K562 (cell line): ENCODE data around the gene DCAF5. TPM values are rescaled to one million over a fixed set of nuclear protein-coding genes. Genes with fewer than 3 reads are reported as not detected.

ENCODE experiments used
- ATAC-seq: fragments of 200-7000 bp; cut with Tn5 transposase; 3 replicates; pipeline ENCODE4 v1.9.1; 2020; ENCODE audit warnings: moderate library complexity
- BruUV-seq: library from RNA; stranded (reverse); fragments of 400-500 nt; replicated peaks from 2 replicates; lab custom pipeline; 2021; lab: Mats Ljungman, UMichigan
- CTCF ChIA-PET: fragments of 300-600 bp; formaldehyde crosslinking; extraction: SDS; loops from one replicate; lab custom pipeline; 2021; ENCODE audit warnings: low intra/inter-chr PET ratio; lab: Yijun Ruan, JAX
- POLR2A ChIA-PET: fragments of 300-600, 350-650 bp; sonication (Branson Sonifier 250); formaldehyde crosslinking; extraction: SDS; loops from one replicate; lab custom pipeline; 2021; ENCODE audit warnings: antibody characterized with exemption, inconsistent platforms; lab: Yijun Ruan, JAX
- DNase-seq, 4 experiments: peaks; one replicate each; pipeline versions ENCODE4 v3.0.0 to v3.0.0-alpha.2; 2011 to 2018; ENCODE audit warnings: low spot score in 3 of 4, mixed read lengths in 3 of 4; ENCODE audit errors: extremely low read depth in 1 of 4
- FAIRE-seq: peaks from 2 replicates; lab custom pipeline; 2011; peaks lifted over from hg19 to GRCh38; lab: Jason Lieb, UNC
- H2AFZ ChIP-seq: 2 replicates; pipeline ENCODE4 v1.6.0; 2011; ENCODE audit warnings: low read depth, low read length, control low read depth, inconsistent platforms
- H3K27ac ChIP-seq: fragments of 200-600 bp; 3 replicates; pipeline ENCODE4 v1.8.0; 2011; ENCODE audit warnings: low read depth, mild to moderate bottlenecking, control low read depth, inconsistent platforms, low read length, moderate library complexity, mixed read lengths; ENCODE audit errors: extremely low read depth
- H3K27me3 ChIP-seq, 2 experiments: fragments of 300-600 bp in 1 of 2; 2 replicates in 1 of 2; 3 replicates in 1 of 2; pipeline versions ENCODE4 v1.6.0 to v1.8.0; 2011; ENCODE audit warnings: inconsistent platforms in 2 of 2, low read length in 2 of 2, mild to moderate bottlenecking in 1 of 2, mixed read lengths in 1 of 2, moderate library complexity in 1 of 2; ENCODE audit not compliant: control insufficient read depth in 2 of 2, insufficient read depth in 2 of 2
- H3K36me3 ChIP-seq: fragments of 300-600 bp; 3 replicates; pipeline ENCODE4 v1.8.0; 2011; ENCODE audit warnings: mild to moderate bottlenecking, low read length, inconsistent platforms; ENCODE audit not compliant: control insufficient read depth, insufficient read depth
- H3K4me1 ChIP-seq, 2 experiments: fragments of 200-600 bp in 1 of 2; replicated peaks in 1 of 2; 2 replicates in 1 of 2; 3 replicates in 1 of 2; pipeline versions ENCODE4 v1.5.1 to v1.8.0; 2011; ENCODE audit warnings: inconsistent platforms in 2 of 2, low read length in 2 of 2, mild to moderate bottlenecking in 1 of 2, mixed read lengths in 1 of 2, moderate library complexity in 1 of 2; ENCODE audit not compliant: control insufficient read depth in 2 of 2, insufficient read depth in 2 of 2
- H3K4me2 ChIP-seq: 2 replicates; pipeline ENCODE4 v1.6.1; 2011; ENCODE audit warnings: low read length, control low read depth, inconsistent platforms, mixed read lengths; ENCODE audit not compliant: insufficient read depth
- H3K4me3 ChIP-seq: fragments of 200-600 bp; sonication (generic), shearing (Covaris generic); 2 replicates; pipeline ENCODE4 v1.5.1; 2016; ENCODE audit warnings: control low read depth, inconsistent platforms
- H3K79me2 ChIP-seq: fragments of 200-600 bp; 3 replicates; pipeline ENCODE4 v1.8.0; 2011; ENCODE audit warnings: low read length, inconsistent platforms; ENCODE audit not compliant: control insufficient read depth, insufficient read depth
- H3K9ac ChIP-seq, 2 experiments: 2 replicates each; pipeline versions ENCODE4 v1.6.0 to v1.6.1; 2011; ENCODE audit warnings: low read depth in 2 of 2, low read length in 2 of 2, control low read depth in 1 of 2, inconsistent platforms in 1 of 2, mild to moderate bottlenecking in 1 of 2, mixed read lengths in 1 of 2; ENCODE audit not compliant: insufficient read depth in 1 of 2
- H3K9me1 ChIP-seq: one replicate; pipeline ENCODE4 v1.6.0; 2011; ENCODE audit warnings: inconsistent platforms, mild to moderate bottlenecking, low read length, moderate library complexity; ENCODE audit not compliant: control insufficient read depth, insufficient read depth
- H3K9me3 ChIP-seq: replicated peaks from 2 replicates; pipeline ENCODE4 v1.5.1; 2011; ENCODE audit warnings: low read depth, low read length, inconsistent platforms; ENCODE audit not compliant: control insufficient read depth, insufficient read depth
- H4K20me1 ChIP-seq: replicated peaks from 2 replicates; pipeline ENCODE4 v1.6.1; 2011; ENCODE audit warnings: low read length, inconsistent platforms, mixed read lengths; ENCODE audit not compliant: control insufficient read depth, insufficient read depth
- ATF1 ChIP-seq, 2 experiments: fragments of 450-650 bp in 1 of 2; IDR thresholded peaks; 2 replicates each; pipeline ENCODE4 v1.6.1; 2016; ENCODE audit warnings: missing compliant biosample characterization in 1 of 2, missing genetic modification characterization in 1 of 2
- CREB1 ChIP-seq, 2 experiments: sonication (generic) in 1 of 2; formaldehyde crosslinking in 1 of 2; IDR thresholded peaks; 2 replicates each; pipeline versions ENCODE4 v1.6.1 to v1.8.0; 2012 to 2022; ENCODE audit warnings: inconsistent platforms in 1 of 2, mild to moderate bottlenecking in 1 of 2, missing genetic modification reagents in 1 of 2, moderate library complexity in 1 of 2
- ETS1 ChIP-seq: conservative IDR thresholded peaks from 2 replicates; pipeline ENCODE4 v1.6.1; 2011; ENCODE audit warnings: low read depth, mild to moderate bottlenecking, low read length; ENCODE audit not compliant: control insufficient read depth
- HDAC8 ChIP-seq: fragments of 450-650 bp; IDR thresholded peaks from 2 replicates; pipeline ENCODE4 v1.6.1; 2016; ENCODE audit warnings: mild to moderate bottlenecking, missing genetic modification characterization, moderate library complexity, missing compliant biosample characterization
- HEY1 ChIP-seq: fragments of 250-450 bp; sonication (Bioruptor Pico); IDR thresholded peaks from 2 replicates; pipeline ENCODE4 v1.5.0; 2020; ENCODE audit warnings: mild to moderate bottlenecking, moderate library complexity, borderline replicate concordance
- JUND ChIP-seq, 2 experiments: IDR thresholded peaks; 2 replicates in 1 of 2; 3 replicates in 1 of 2; pipeline ENCODE4 v1.6.1; 2011; ENCODE audit warnings: borderline replicate concordance in 2 of 2, low read depth in 2 of 2, low read length in 2 of 2, improper control_type of control experiment in 1 of 2, missing biosample characterization in 1 of 2, missing genetic modification characterization in 1 of 2, missing genetic modification reagents in 1 of 2
- MEIS2 ChIP-seq: fragments of 450-650 bp; IDR thresholded peaks from 2 replicates; pipeline ENCODE4 v1.6.1; 2014; ENCODE audit warnings: mild to moderate bottlenecking; ENCODE audit not compliant: partially characterized antibody
- POLR2AphosphoS2 ChIP-seq: IDR thresholded peaks from 2 replicates; pipeline ENCODE4 v1.6.1; 2012; ENCODE audit warnings: low read length, improper control_type of control experiment
- RCOR1 ChIP-seq, 2 experiments: IDR thresholded peaks; 2 replicates each; pipeline ENCODE4 v1.6.1; 2012; ENCODE audit warnings: low read depth in 2 of 2, low read length in 2 of 2, borderline replicate concordance in 1 of 2, improper control_type of control experiment in 1 of 2
- SIN3B ChIP-seq: fragments of 450-650 bp; IDR thresholded peaks from 2 replicates; pipeline ENCODE4 v1.6.1; 2017; ENCODE audit warnings: low read depth, mild to moderate bottlenecking, moderate library complexity
- SREBF2 ChIP-seq: sonication (generic); formaldehyde crosslinking; IDR thresholded peaks from 2 replicates; pipeline ENCODE4 v1.4.0; 2020; ENCODE audit warnings: mild to moderate bottlenecking, missing genetic modification reagents
- TFAM ChIP-seq: fragments of 250-450 bp; sonication (Bioruptor Pico); conservative IDR thresholded peaks from 2 replicates; pipeline ENCODE4 v1.5.0; 2021; ENCODE audit warnings: mild to moderate bottlenecking, moderate library complexity
- ZNF212 ChIP-seq: fragments of 450-650 bp; formaldehyde crosslinking; IDR thresholded peaks from 2 replicates; pipeline ENCODE4 v1.4.0; 2020; ENCODE audit warnings: mild to moderate bottlenecking
- ZNF277 ChIP-seq: fragments of 250-450 bp; sonication (Bioruptor Pico); IDR thresholded peaks from 2 replicates; pipeline ENCODE4 v1.8.0; 2022; ENCODE audit warnings: inconsistent platforms, mild to moderate bottlenecking, moderate library complexity, borderline replicate concordance
- ZNF280A ChIP-seq: fragments of 450-650 bp; IDR thresholded peaks from 2 replicates; pipeline ENCODE4 v1.6.1; 2018; ENCODE audit warnings: mild to moderate bottlenecking, low read depth; ENCODE audit not compliant: partially characterized antibody
- ZNF384 ChIP-seq: IDR thresholded peaks from 2 replicates; pipeline ENCODE4 v1.6.1; 2012; ENCODE audit warnings: low read depth, low read length, improper control_type of control experiment
- WGBS: fragments of 100-300 bp; shearing (Covaris generic); methylation state at CpG from one replicate; pipeline ENCODE4 v1.1.6; 2016; ENCODE audit warnings: low coverage, mixed read lengths; ENCODE audit not compliant: insufficient coverage; ENCODE audit errors: missing lambda C conversion rate; 5-methylcytosine and 5-hydroxymethylcytosine counted together
- in situ Hi-C: fragments of 300-500 bp; cut with MboI; formaldehyde crosslinking; loops from 4 replicates; pipeline ENCODE4 v1.15.0; 2018; ENCODE audit warnings: inconsistent platforms, mixed read lengths
- intact Hi-C: fragments of 100-400 bp; cut with micrococcal nuclease; formaldehyde crosslinking; loops from 2 replicates; pipeline ENCODE4 v1.14.2; 2022
- polyA plus RNA-seq, 8 experiments: library from polyadenylated mRNA; depleted of rRNA in 4 of 8; stranded (reverse) in 5 of 8; unstranded in 3 of 8; fragments of >200 nt; fragmentation: Nextera tagmentation in 2 of 8; fragmentation: Illumina TruSeq in 1 of 8; extraction: Ambion mirVana in 2 of 8; extraction: Trizol in 1 of 8; gene quantifications; 2 replicates each; pipeline versions ENCODE4 v1.2.1 to v1.2.3, GENCODE V29; 2011 to 2014; ENCODE audit warnings: inconsistent platforms in 1 of 8, missing spikeins in 1 of 8
- total RNA-seq, 7 experiments: library from RNA; depleted of rRNA in 6 of 7; stranded (reverse); fragments of >200 nt in 6 of 7; fragmentation: Illumina TruSeq in 2 of 7; extraction: Trizol in 2 of 7; gene quantifications; 2 replicates each; pipeline versions ENCODE4 v1.2.1 to v1.2.3, GENCODE V29; 2011 to 2021; ENCODE audit warnings: low replicate concordance in 1 of 7

DCAF5 gene
- total and polyA plus RNA-seq, 9 of the 15 experiments (the other 6 are each of a cell fraction or from before 2014, with no cell fraction given): 5.6 to 24.1 (median 12.7) TPM

GRCh38 chr14:69038455-69039287 is 114.2 kb downstream of the DCAF5 start:
- H3K36me3 ChIP-seq: no peaks in the 10 kb centered on the region
- no peak overlapping the region for H3K9ac ChIP-seq
- no peak for FAIRE-seq
- H3K9me1 ChIP-seq: no peaks in the 10 kb centered on the region
- no peaks in the 10 kb centered on the region for H3K79me2 ChIP-seq
- H2AFZ ChIP-seq: no peak overlapping the region
- H3K4me2 ChIP-seq: no peak overlapping the region
- ATAC-seq: no peak; the same call in 2 of the 3 replicates
- BruUV-seq: no TSS peak
- no peaks in the 10 kb centered on the region for H4K20me1 ChIP-seq
- in situ Hi-C loops (no loop called here), intact Hi-C loops (no loop called here)
- WGBS: 5% methylated on average over 7 of the region's 7 CpGs
- peak in 1 of 4 experiments; percentile 23 for DNase-seq
- H3K27me3 ChIP-seq: peaks cover 15 to 16% of the 10 kb centered on the region in 2 experiments
- ChIA-PET POLR2A (interaction anchor here (0.7 to 1.1 kb wide), 2 partner anchors 18 to 358 kb away, joined by 3 read pairs; no protein-coding TSS in a partner anchor), CTCF (no interaction called here)
- no peaks in the 10 kb centered on the region for H3K9me3 ChIP-seq
- H3K27ac ChIP-seq: no peak overlapping the region
- peaks cover 4 to 16% of the 10 kb centered on the region in 2 experiments; a peak in 3 of 5 replicates for H3K4me1 ChIP-seq
- no peak overlapping the region for H3K4me3 ChIP-seq
- TF ChIP-seq ZNF212 (no peak), SIN3B (no peak), ZNF277 (CRISPR knock-in tag) (no peak), POLR2AphosphoS2 (no peak), HEY1 (CRISPR knock-in tag) (no peak), JUND (IDR thresholded peaks at IDR 0.05; ENCODE audit: borderline replicate concordance, low read depth, low read length) (peak; percentile 81), JUND (tag; IDR thresholded peaks at IDR 0.05; ENCODE audit: borderline replicate concordance, low read depth, low read length) (peak; percentile 58; the same call in 2 of the 3 replicates), ZNF384 (no peak), HDAC8 (no peak), ETS1 (no peak), RCOR1 (IDR thresholded peaks at IDR 0.05; ENCODE audit: borderline replicate concordance in 1 of 2, low read depth in 2 of 2, low read length in 2 of 2) (no peak), ZNF280A (no peak), MEIS2 (peak; percentile 49), SREBF2 (CRISPR knock-in tag) (no peak), TFAM (no peak), ATF1 (CRISPR knock-in tag; IDR thresholded peaks at IDR 0.05) (no peak), ATF1 (tag; IDR thresholded peaks at IDR 0.05) (peak; percentile 87), CREB1 (IDR thresholded peaks at IDR 0.05) (no peak), CREB1 (CRISPR knock-in tag; IDR thresholded peaks at IDR 0.05) (peak; percentile 36; the same call in 1 of the 2 replicates)
